Lower leg skin (tissue), 3 donors: ENCODE data around the gene FLT3.

Experiments used
- CTCF ChIP-seq, 3 donors: fragments of 450-650 bp; IDR thresholded peaks; one replicate each; pipeline ENCODE4 v1.5.1; 2016; ENCODE audit warnings: antibody characterized with exemption in 3 of 3, mild to moderate bottlenecking in 3 of 3, moderate library complexity in 2 of 3
- POLR2A ChIP-seq, 2 donors: fragments of 450-650 bp; IDR thresholded peaks; one replicate each; pipeline ENCODE4 v1.6.1; 2016 to 2017; ENCODE audit warnings: antibody characterized with exemption in 2 of 2, mild to moderate bottlenecking in 1 of 2, moderate library complexity in 1 of 2

GRCh38 chr13:28117689-28118377 lies 17.5 kb upstream of the FLT3 start:
- TF ChIP-seq CTCF (IDR thresholded peaks at IDR 0.05), result no peak
- TF ChIP-seq POLR2A (IDR thresholded peaks at IDR 0.05), result no peak
